Keratinocyte (primary cell): Measurements from ENCODE around the gene ZNF26.

Experiments used
- EZH2 ChIP-seq: IDR thresholded peaks from one replicate; pipeline ENCODE4 v1.6.1; 2012; ENCODE audit warnings: inconsistent platforms, mild to moderate bottlenecking, low read length, moderate library complexity
- TF ChIP-seq, protein P1 (sequence below), 3 experiments: IDR thresholded peaks in 1 of 3; conservative IDR thresholded peaks in 1 of 3; optimal IDR thresholded peaks in 1 of 3; 2 replicates in 2 of 3; 3 replicates in 1 of 3; pipeline versions ENCODE3 to v1.5.1; 2011; ENCODE audit warnings: low read length in 3 of 3, mild to moderate bottlenecking in 3 of 3, moderate library complexity in 2 of 3, control low read depth in 1 of 3, inconsistent platforms in 1 of 3; ENCODE audit not compliant: insufficient read depth in 2 of 3; ENCODE audit errors: extremely low read depth in 1 of 3

DNA sequence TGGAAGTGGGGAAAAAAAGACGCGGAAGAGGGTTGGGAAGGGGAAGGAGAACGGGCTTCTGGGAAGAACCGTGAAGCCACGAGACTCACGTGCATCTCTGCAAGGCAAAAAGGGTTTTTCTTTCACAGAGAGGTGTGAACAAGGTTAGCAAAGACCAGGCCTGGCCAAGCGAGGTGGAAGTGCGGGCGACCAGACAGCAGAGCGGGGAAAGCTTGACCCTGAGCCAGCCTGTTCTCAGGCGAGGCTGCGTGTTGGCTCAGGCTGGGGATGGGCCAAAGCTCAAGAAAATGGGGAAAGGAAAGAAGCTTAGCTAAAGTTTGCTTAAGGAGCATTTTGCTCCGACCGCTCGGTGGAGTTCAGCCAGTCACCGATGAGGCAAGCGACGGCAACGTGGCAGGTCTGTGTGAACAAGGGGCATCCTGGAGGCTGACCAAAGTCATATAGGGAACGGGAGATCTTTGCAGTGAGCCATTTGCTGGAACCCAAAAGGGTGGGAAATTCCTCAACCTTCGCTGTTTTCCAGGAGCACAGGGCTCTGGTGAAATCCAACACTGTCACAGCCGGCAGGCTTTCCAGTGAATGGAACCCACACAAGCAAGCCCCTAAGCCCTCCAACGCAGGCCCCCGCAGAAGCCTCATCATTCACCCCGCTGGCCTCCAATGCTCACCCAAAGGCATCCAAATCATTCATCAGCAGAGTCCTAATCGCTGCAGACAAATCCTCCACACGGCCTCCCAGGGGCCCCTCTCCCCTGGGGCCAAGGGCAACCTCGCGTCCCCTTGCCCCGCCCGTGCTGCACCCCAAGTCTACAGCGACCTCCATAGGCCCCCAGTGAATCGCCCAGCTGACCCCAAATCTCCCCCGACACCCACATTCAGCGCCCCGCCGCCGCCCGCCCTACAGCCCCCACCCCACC, 30.8 kb upstream of the ZNF26 start:
- TF ChIP-seq, protein P1, sequence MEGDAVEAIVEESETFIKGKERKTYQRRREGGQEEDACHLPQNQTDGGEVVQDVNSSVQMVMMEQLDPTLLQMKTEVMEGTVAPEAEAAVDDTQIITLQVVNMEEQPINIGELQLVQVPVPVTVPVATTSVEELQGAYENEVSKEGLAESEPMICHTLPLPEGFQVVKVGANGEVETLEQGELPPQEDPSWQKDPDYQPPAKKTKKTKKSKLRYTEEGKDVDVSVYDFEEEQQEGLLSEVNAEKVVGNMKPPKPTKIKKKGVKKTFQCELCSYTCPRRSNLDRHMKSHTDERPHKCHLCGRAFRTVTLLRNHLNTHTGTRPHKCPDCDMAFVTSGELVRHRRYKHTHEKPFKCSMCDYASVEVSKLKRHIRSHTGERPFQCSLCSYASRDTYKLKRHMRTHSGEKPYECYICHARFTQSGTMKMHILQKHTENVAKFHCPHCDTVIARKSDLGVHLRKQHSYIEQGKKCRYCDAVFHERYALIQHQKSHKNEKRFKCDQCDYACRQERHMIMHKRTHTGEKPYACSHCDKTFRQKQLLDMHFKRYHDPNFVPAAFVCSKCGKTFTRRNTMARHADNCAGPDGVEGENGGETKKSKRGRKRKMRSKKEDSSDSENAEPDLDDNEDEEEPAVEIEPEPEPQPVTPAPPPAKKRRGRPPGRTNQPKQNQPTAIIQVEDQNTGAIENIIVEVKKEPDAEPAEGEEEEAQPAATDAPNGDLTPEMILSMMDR (optimal IDR thresholded peaks at IDR 0.05 in 1 of 3, IDR thresholded peaks at IDR 0.05 in 1 of 3, conservative IDR thresholded peaks at IDR 0.05 in 1 of 3; ENCODE audit: extremely low read depth in 1 of 3, insufficient read depth in 2 of 3, low read length in 3 of 3): no peak
- TF ChIP-seq EZH2: no peak
